PC-3 (cell line): ENCODE data around the gene ACER1.

Source experiments
- EZH2phosphoT487 ChIP-seq: fragments of 300-600 bp; sonication (generic); IDR thresholded peaks from 2 replicates; pipeline ENCODE4 v1.6.1; 2018; ENCODE audit warnings: mild to moderate bottlenecking, antibody characterized with exemption, low read length, borderline replicate concordance
- TF ChIP-seq, protein P1 (sequence below): fragments of 300-600 bp; sonication (generic); conservative IDR thresholded peaks from 2 replicates; pipeline ENCODE4 v1.5.1; 2017; ENCODE audit warnings: antibody characterized with exemption, low read depth, mild to moderate bottlenecking, low read length

DNA sequence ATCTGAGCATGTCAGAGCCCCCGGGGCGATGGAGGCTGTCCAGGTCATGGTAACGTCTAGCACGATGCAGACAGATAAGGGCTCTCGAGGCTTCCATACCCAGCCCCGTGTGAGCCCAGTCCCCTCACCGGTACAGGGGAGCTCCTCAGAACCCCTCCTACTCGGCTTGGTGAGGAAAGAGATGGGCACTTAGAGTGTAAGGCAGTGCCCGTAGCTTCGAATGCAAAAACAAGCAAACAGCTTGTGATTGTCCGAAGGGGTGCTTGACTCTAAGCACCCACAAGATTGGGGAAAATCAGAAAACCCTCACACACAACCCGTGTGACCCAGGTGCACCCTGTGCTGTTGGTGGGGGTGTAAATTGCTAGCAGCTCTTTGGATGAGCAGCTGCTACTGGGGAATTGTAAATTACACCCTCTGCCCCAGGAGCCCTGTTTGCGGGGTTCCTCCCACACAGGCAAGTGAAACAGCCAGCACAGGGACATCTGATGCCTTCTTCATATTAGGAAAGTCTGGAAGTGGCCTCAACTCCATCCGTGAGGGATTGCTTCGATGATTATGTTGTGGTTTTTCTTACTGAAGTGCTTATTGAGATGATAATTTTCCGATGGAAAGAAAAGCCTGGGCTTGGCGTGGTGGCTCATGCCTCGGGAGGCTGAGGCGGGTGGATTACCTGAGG lies 43.2 kb upstream of the ACER1 start:
- TF ChIP-seq, protein P1, sequence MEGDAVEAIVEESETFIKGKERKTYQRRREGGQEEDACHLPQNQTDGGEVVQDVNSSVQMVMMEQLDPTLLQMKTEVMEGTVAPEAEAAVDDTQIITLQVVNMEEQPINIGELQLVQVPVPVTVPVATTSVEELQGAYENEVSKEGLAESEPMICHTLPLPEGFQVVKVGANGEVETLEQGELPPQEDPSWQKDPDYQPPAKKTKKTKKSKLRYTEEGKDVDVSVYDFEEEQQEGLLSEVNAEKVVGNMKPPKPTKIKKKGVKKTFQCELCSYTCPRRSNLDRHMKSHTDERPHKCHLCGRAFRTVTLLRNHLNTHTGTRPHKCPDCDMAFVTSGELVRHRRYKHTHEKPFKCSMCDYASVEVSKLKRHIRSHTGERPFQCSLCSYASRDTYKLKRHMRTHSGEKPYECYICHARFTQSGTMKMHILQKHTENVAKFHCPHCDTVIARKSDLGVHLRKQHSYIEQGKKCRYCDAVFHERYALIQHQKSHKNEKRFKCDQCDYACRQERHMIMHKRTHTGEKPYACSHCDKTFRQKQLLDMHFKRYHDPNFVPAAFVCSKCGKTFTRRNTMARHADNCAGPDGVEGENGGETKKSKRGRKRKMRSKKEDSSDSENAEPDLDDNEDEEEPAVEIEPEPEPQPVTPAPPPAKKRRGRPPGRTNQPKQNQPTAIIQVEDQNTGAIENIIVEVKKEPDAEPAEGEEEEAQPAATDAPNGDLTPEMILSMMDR, result no peak
- no peak for TF ChIP-seq EZH2phosphoT487
